PC-3 (cell line): ENCODE results near the gene GPN2. TPM values are rescaled to one million over a fixed set of nuclear protein-coding genes. Genes with fewer than 3 reads are reported as not detected.

Experiments used
- ATAC-seq: fragments of 200-7000 bp; cut with Tn5 transposase; 2 replicates; pipeline ENCODE4 v1.9.1; 2020; ENCODE audit warnings: mild to moderate bottlenecking, moderate library complexity
- BruUV-seq: library from RNA; stranded (reverse); fragments of 400-500 nt; replicated peaks from 2 replicates; lab custom pipeline; 2021; lab: Mats Ljungman, UMichigan
- CTCF ChIA-PET: fragments of 300-600 bp; sonication (Branson Sonifier 250); formaldehyde crosslinking; loops from one replicate; lab custom pipeline; 2022; ENCODE audit warnings: antibody characterized with exemption; lab: Charles Lee
- POLR2A ChIA-PET: fragments of 300-600 bp; sonication (Branson Sonifier 250); formaldehyde crosslinking; loops from one replicate; lab custom pipeline; 2022; ENCODE audit warnings: antibody characterized with exemption; ENCODE audit not compliant: unreplicated experiment; lab: Charles Lee
- DNase-seq: peaks from one replicate; pipeline ENCODE4 v3.0.0-alpha.2; 2015
- H2AFZ ChIP-seq: fragments of 300-600 bp; sonication (generic); 2 replicates; pipeline ENCODE4 v1.6.0; 2016; ENCODE audit warnings: antibody characterized with exemption, low read length
- H3F3A ChIP-seq: fragments of 300-600 bp; sonication (generic); one replicate; pipeline ENCODE4 v1.6.0; 2017; ENCODE audit warnings: antibody characterized with exemption, low read length, control low read depth, mild to moderate bottlenecking; ENCODE audit not compliant: unreplicated experiment
- H3K27ac ChIP-seq: fragments of 300-600 bp; sonication (generic); 2 replicates; pipeline ENCODE4 v1.5.1; 2016; ENCODE audit warnings: mild to moderate bottlenecking, low read length
- H3K27me3 ChIP-seq: fragments of 300-600 bp; sonication (generic); 2 replicates; pipeline ENCODE4 v1.6.1; 2016; ENCODE audit warnings: low read length, mixed read lengths
- H3K36me3 ChIP-seq: fragments of 300-600 bp; sonication (generic); 2 replicates; pipeline ENCODE4 v1.6.1; 2016; ENCODE audit warnings: low read depth, mixed run types, low read length, mixed read lengths
- H3K4me1 ChIP-seq: fragments of 300-600 bp; sonication (generic); 2 replicates; pipeline ENCODE4 v1.5.1; 2016; ENCODE audit warnings: low read length; ENCODE audit not compliant: insufficient read depth
- H3K4me2 ChIP-seq: fragments of 300-600 bp; sonication (generic); 2 replicates; pipeline ENCODE4 v1.6.0; 2016; ENCODE audit warnings: low read length
- H3K4me3 ChIP-seq: fragments of 300-600 bp; sonication (generic); 2 replicates; pipeline ENCODE4 v1.5.1; 2016; ENCODE audit warnings: mild to moderate bottlenecking, low read length, mixed read lengths
- H3K79me2 ChIP-seq: fragments of 300-600 bp; sonication (generic); 2 replicates; pipeline ENCODE4 v1.6.1; 2017; ENCODE audit warnings: low read length, mixed read lengths
- H3K9ac ChIP-seq: fragments of 300-600 bp; sonication (generic); 2 replicates; pipeline ENCODE4 v1.6.0; 2016; ENCODE audit warnings: mild to moderate bottlenecking, low read length
- H3K9me2 ChIP-seq: fragments of 300-600 bp; sonication (generic); replicated peaks from 2 replicates; pipeline ENCODE4 v1.6.1; 2016; ENCODE audit warnings: mixed run types, low read length, mixed read lengths
- H3K9me3 ChIP-seq: fragments of 300-600 bp; sonication (generic); 2 replicates; pipeline ENCODE4 v1.6.1; 2016; ENCODE audit warnings: low read length, mixed read lengths
- H4K20me1 ChIP-seq: fragments of 300-600 bp; sonication (generic); 2 replicates; pipeline ENCODE4 v1.6.1; 2016; ENCODE audit warnings: low read length, mixed read lengths
- EZH2 ChIP-seq: fragments of 300-600 bp; sonication (generic); IDR thresholded peaks from one replicate; pipeline ENCODE4 v1.6.1; 2017; ENCODE audit warnings: antibody characterized with exemption, mild to moderate bottlenecking, low read length; ENCODE audit not compliant: unreplicated experiment
- EZH2phosphoT487 ChIP-seq: fragments of 300-600 bp; sonication (generic); IDR thresholded peaks from 2 replicates; pipeline ENCODE4 v1.6.1; 2018; ENCODE audit warnings: mild to moderate bottlenecking, antibody characterized with exemption, low read length, borderline replicate concordance
- intact Hi-C: fragments of 100-400 bp; cut with micrococcal nuclease; formaldehyde crosslinking; loops from 2 replicates; pipeline ENCODE4 v1.9.0; 2023
- total RNA-seq: library from RNA; depleted of rRNA; stranded (reverse); fragments of >200 nt; gene quantifications from 2 replicates; pipeline ENCODE4 v1.2.3, GENCODE V29; 2014
- TF ChIP-seq, protein P1 (sequence below): fragments of 300-600 bp; sonication (generic); conservative IDR thresholded peaks from 2 replicates; pipeline ENCODE4 v1.5.1; 2017; ENCODE audit warnings: antibody characterized with exemption, low read depth, mild to moderate bottlenecking, low read length

GPN2 gene
- total RNA-seq, 1 experiment from 2014 or later = 24.6 TPM

DNA sequence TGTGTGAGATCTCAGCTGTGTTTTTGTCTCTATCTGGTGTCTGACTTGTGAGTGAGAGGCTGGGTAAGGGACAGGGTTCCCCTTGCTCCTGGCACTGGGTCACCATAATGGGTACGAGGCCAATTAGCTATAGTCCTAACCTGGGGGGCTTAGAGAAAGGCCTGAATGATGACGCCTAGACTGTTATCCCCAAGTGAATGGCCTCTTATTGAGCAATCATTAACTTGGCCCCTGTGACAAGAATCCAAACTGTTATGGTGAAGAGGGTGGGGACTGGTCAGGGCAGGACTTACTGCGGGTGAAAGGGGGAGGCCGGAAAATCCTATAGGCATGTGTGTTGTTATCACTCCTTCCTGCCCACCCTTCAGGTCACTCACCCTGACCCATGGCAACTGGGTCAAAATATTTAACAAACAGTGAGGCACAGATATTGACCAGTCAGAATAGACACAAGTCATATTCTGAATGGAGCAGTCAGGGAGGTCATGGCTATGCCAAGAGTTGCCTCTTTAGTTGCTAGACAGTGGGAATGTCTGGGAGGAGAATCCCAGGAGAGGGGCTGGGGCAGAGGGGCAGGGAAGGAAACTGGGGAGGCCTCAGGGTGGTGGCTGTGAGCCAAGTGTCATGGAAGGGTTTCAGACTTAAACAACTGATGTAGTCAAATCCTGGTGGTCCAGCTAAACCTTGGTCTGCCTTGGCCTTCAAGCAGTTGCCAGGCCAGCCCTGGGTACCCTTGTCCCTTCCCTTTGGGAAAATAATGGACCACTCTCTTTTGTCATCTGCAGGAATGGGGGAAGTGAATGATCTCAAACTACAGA is 20.5 kb upstream of the GPN2 start:
- Histone ChIP-seq H3K4me1 (peaks cover 15% of the 10 kb centered on the region), H3F3A (peaks cover 5% of the 10 kb centered on the region), H3K27me3 (no peaks in the 10 kb centered on the region), H3K9ac (no peak overlapping the region), H3K9me2 (no peaks in the 10 kb centered on the region), H3K27ac (no peak overlapping the region), H3K4me3 (no peak overlapping the region), H2AFZ (no peak overlapping the region), H3K9me3 (no peaks in the 10 kb centered on the region), H3K36me3 (no peaks in the 10 kb centered on the region), H3K4me2 (no peak overlapping the region), H4K20me1 (no peaks in the 10 kb centered on the region), H3K79me2 (no peaks in the 10 kb centered on the region)
- no peak for TF ChIP-seq EZH2phosphoT487
- TF ChIP-seq, protein P1, sequence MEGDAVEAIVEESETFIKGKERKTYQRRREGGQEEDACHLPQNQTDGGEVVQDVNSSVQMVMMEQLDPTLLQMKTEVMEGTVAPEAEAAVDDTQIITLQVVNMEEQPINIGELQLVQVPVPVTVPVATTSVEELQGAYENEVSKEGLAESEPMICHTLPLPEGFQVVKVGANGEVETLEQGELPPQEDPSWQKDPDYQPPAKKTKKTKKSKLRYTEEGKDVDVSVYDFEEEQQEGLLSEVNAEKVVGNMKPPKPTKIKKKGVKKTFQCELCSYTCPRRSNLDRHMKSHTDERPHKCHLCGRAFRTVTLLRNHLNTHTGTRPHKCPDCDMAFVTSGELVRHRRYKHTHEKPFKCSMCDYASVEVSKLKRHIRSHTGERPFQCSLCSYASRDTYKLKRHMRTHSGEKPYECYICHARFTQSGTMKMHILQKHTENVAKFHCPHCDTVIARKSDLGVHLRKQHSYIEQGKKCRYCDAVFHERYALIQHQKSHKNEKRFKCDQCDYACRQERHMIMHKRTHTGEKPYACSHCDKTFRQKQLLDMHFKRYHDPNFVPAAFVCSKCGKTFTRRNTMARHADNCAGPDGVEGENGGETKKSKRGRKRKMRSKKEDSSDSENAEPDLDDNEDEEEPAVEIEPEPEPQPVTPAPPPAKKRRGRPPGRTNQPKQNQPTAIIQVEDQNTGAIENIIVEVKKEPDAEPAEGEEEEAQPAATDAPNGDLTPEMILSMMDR = no peak
- no peak for TF ChIP-seq EZH2
- ChIA-PET POLR2A (no interaction called here), CTCF (no interaction called here)
- no peak for ATAC-seq
- no peak for DNase-seq
- intact Hi-C loops = no loop called here
- no TSS peak for BruUV-seq

DNA sequence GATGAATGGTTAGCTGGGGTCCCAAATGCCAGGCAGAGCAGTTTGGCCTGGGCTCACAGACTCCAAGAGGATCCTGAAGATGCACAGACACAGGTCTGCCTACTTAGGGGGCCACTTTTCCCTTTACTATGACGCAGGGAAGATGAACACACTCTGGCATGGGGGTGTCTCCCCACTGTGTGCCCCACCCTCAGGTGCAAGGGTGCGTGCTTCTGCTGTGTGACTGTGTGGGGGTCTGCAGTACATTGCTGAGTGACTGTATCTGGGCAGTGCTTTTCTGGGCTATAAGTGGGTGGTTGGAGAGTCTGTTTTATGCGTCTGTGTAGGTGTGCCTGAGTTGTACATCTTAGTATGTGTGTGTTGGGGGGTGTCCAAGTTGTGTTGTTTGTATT is 19.9 kb upstream of the GPN2 start:
- Histone ChIP-seq H3K4me3 (no peak overlapping the region), H4K20me1 (no peaks in the 10 kb centered on the region), H3F3A (peaks cover 5% of the 10 kb centered on the region), H3K36me3 (no peaks in the 10 kb centered on the region), H3K9me3 (no peaks in the 10 kb centered on the region), H3K79me2 (no peaks in the 10 kb centered on the region), H3K4me1 (peaks cover 15% of the 10 kb centered on the region), H2AFZ (no peak overlapping the region), H3K27me3 (no peaks in the 10 kb centered on the region), H3K9ac (no peak overlapping the region), H3K9me2 (no peaks in the 10 kb centered on the region), H3K4me2 (no peak overlapping the region), H3K27ac (no peak overlapping the region)
- TF ChIP-seq EZH2 = no peak
- no peak for TF ChIP-seq EZH2phosphoT487
- TF ChIP-seq, protein P1 = no peak
- no TSS peak for BruUV-seq
- CTCF ChIA-PET = no interaction called here
- intact Hi-C loops = no loop called here
- POLR2A ChIA-PET = no interaction called here
- ATAC-seq = no peak
- DNase-seq = no peak
